Superior temporal gyrus (tissue), 1 donor: Measurements from ENCODE around the gene SRMS.
"Not testable (repeated sequence)": the region's sequence is repeated elsewhere in the genome, so short reads cannot be mapped to it uniquely, and the experiment has no call there.

Experiments
- DNase-seq: peaks from one replicate; pipeline ENCODE4 v3.0.0-alpha.2; 2016; ENCODE audit errors: extremely low spot score

Gene SRMS

DNA sequence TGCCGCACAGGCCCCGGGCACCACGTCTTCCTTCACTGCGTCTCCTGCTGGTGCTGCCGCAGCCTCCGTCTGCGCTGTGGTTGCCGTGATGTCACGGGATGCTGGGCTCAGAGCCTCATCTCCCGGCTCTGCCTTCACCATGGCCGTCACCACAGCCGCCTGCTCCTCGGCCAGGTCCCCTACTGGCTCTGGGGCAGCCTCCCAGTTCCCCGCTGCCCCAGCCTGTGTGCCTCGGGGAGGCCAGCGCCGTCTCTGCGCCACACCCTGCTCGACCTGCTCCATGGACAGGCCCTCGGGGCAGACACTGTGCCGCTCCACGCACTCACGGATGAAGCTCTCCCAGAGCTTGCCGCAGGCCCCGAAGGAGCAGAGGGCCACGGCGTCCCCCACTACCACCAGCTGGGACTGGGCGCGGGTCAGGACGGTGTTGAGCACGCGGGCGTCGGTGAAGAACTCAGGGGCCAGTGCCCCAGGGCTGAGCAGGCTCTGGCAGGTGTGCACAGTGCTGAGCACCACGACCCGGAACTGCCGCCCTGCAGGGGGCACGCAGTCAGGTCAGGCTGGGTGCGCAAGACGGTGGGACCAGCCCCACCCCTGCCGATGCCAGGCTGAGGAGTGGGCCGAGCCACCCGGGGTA is 18.3 kb upstream of the SRMS start:
- no peak for DNase-seq

DNA sequence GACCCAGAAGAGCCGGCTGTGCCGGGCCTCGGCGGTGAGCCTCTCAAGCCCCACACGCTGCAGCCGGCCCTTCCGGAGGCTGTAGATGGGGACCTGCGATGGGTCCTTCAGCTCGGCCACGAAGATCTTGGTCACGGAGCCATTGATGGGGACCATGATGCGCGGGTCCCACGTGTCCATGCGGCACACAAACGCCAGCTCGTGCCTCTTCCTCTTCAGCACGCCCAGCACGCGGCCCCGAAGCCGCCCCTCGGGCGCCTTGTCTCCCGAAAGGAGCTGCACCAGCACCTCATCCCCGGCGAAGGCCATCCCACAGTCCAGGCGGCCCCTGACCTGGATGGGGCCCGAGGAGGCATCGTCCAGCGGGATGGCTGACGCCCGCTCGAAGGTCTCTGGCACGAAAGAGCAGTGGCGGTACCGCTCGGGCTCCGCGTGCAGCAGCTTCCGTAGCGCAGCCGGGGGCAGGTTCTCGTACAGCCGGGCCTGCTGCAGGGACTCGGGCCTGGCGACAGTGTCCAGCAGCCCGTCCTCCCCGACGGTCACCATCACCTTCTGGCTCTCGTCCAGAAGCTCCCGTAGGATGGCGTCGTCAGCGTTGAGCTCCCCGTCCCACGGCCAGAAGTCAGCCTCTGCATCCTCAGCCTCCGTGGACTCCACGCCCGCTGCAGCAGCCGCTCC is 17.6 kb upstream of the SRMS start:
- no peak for DNase-seq

DNA sequence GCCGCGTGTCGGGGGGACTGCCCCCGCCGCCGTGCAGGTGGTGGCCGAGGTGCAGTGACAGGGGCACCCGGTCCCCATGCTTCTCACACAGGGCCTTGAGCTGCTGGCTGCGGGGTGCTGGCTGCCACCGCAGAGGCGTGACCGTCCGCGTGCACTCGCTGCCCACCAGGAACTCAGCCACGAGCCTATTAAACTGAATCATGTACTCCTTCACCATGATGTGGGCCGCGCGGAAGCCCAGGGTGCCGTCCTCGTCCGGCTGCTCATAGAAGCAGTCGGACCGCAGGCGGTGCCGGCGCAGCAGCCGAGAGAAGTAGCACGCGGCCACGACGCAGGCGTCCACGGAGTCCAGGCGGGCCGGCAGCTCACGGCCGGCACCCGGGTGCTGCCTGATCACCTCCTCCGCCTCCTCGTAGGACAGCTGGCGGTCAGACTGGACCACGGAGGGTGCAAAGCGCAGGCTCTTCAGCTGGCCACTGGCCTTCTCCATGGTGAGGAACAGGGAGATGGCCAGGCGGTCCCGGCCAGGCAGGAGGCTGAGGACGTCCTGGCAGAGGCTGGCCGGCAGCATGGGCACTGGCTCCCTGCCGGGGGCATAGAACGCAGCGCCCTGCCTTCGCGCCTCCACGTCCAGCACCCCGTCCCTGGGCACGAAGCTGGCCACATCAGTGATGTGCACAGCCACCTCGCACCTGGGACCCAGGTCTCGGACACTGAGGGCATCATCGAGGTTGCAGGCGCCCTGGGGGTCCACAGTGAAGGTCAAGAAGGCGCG is 16.7 kb upstream of the SRMS start:
- no peak for DNase-seq

DNA sequence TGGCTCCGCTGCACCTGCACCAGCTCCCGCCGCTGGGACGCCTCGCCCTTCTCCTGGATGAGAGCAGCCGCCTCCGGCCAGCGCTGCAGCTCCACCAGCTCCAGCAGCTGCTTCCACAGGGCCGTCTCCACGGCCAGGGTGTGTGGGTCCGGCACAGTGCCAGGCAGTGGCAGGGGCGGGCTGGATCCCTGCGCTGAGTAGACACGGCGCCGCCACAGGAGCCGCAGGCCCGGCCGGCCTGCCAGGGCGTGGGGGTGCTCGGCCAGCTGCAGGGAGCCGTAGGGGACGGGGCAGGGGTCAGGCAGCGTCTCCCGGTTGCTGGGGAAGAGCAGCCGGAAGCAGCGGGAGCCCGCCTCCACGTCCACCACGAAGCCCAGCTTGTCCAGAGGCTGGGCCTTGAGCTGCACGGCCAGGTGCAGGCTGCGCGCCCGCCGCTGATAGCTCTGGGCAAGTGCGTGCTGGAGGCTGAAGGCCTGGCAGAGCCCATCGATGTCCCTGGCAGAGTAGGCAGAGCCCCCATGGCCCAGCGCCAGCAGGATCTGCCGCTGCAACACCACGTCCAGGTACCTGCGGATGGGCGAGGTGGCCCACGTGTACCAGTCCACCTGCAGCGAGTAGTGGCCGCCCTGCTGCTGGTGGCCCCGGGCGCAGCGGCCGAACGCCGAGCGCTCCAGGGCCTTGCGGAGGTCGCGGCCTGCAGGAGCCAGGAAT is 15.8 kb upstream of the SRMS start:
- no peak for DNase-seq

DNA sequence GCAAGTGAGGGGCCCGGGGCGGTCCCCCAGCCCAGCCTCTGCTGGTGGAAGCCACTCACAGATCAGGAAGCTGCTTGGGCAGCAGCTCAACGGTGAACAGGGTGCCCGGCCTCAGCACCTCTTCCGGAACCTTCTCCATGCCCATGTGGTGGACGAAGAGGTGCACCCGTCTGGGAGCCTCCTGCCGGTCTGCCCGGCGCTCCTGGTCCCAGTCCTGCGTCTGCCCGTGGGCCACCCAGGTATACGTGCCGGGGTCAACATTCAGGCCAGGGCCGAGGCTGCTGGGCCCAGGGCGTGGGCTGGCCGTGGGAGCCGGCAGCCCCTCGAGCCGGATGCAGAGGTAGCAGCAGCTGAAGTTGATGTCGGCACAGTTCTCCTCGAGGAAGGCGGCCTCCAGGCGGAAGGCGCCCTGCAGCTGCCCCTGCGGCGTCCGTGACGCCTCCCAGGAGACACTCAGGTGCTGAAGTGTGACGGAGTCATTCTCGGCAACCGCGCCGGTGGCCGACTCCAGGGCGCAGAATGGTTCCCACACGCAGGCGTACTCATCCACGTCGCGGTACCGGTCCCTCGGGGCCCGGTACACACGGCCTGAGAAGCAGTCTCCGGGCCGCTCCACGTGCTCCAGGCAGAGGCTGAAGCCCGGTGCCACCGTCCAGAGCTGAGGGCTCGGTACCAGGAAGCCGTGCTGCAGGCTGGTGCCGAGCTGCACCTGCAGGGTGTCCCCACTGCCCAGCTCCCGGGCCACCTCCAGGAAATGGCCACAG is 15.1 kb upstream of the SRMS start:
- DNase-seq, result no peak

DNA sequence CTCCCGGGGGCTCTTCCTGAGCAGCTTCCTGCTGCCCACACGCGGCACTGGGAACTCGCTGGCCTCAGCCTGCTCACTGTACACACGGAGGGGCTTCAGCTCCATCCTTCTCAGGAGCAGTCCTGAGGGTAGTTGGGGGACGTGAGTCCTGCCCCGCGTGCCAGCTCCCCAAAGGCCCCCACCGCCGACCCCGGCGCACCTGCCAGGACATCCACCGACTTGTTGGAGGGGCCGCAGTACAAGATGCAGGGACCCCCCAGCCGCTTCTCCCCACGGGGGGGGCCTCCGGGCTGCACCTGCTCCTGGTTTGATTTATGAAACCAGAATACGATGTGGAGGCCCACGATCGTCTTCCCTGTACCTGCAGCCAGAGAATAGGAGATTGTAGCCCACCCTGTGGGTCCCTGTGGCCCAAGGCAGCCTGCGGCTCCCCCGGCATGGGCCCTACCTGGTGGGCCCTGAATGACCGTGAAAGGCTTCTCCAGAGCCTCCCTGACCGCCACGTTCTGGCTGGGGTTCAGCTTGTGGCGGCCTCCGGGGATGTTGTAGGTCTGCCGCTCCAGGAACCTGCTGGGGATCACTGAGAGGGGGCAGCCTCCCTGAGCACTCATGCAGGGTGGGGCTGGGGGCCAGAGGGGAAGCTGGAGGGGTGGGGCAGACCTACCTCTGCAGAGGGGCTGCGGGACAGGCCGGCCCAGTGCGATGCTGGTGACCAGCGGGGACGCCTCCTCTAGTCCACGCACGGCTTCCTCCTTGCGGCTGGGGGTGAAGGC is 14.3 kb upstream of the SRMS start:
- DNase-seq, result no peak

DNA sequence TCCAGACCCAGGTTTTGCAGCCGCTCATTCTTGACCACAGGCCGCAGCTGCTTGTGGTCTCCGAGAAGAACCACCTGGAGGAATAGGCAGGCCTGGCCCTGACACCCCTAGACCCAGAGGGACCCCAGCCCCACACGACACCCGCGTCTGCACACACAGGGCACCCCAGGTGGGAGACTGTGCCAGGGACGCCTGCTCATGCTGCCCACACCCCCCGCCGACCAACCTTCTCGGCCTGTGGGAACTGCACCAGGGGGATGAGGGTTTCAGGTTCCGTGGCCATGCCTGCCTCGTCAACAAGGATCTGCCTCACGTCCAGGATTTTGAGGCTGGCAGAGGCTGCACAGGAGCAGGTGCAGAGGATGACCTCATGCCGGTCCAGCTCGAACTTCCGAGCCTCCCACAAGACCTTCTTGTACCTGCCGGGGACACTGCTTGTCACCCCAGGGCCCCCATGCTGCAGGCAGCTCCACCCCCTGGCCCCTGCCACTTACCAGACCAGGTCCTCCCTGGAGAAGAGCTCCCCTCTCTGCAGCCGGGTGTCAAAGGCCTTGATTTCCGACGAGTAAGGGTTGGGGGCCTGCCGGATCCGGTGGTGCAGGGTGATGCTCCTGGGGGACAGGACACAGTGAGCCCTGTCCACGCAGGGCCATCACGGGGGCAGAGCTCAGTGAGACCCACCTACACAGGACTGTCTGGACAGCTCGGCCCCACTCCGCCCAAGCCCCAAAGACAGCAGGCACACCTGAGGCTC is 13.5 kb upstream of the SRMS start:
- no peak for DNase-seq

DNA sequence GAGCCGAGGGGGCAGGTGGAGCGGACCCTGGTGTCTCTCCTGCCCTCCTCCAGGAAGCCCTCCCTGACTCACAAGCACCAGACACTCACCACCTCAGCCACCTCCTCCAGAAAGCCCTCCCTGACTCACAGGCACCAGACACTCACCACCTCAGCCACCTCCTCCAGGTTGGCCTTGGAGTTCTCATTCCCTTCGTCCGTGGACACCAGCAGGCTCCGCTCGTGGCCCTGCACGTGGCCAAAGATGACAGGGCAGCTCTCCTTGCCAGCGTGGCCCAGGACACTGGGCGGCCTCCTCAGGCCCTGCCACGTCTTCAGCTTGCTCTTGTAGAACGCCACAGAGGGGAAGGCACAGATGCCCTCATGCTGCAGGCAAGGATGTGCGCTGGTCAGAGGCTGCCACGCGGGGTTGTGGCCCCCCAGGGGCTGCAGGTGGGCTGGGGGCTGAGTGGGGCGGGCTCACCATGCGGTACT is 12.8 kb upstream of the SRMS start:
- no peak for DNase-seq

DNA sequence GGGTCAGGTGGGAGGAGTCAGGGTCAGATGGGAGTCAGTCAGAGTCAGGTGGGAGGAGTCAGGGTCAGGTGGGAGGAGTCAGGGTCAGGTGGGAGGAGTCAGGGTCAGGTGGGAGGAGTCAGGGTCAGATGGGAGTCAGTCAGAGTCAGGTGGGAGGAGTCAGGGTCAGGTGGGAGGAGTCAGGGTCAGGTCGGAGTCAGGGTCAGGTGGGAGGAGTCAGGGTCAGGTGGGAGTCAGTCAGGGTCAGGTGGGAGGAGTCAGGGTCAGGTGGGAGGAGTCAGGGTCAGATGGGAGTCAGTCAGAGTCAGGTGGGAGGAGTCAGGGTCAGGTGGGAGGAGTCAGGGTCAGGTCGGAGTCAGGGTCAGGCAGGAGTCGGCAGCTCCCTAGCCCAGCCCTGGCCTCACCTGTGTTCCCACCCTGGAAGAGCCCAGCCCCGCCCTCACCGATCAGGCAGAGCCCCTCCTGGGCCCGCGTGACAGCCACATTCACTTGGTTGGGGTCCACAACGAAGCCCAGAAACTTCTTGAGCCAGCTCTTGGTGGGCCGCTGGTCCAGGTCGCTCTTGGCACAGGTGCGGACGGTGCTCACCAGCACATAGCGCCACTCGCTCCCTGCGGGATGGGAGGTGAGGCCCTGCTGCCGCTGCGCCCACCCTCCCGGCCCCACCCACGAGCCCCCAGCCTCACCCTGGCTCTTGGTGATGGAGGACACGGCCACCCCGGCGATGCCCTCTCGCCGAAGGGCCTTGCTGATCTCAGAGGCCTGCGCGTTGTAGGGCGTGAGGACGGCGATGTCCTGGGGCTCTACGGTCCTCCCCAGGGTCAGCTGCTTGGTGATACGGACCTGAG is 12.2 kb upstream of the SRMS start:
- not testable (repeated sequence) for DNase-seq

DNA sequence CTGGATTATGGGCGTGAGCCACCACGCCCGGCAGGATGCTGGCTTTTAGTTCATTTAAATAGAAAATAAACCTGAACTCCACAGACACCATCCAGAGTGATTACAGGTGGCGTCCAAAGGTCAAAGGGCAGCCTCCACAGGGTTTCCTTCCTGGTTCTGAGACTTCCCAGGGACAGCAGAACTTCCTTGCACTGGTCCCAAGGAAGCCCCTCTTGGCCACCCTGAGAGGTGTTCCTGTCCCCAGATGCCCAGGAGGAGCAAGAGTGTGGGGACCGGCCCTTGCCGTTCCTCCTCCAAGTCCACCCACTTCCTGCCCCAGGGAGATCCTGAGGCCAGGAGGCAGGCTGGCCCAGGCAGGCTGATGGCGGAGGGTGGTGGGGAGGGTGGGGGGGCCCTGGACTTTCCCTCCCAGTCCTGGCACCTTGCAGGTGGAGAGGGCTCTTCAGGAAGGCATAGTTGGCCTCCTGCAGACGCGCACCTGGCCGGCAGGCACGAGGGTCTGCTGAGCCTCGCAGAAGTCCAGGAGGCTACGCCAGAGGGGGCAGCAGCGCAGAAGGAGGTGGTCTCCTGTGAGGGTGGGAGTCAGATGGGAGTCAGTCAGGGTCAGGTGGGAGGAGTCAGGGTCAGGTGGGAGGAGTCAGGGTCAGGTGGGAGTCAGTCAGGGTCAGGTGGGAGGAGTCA is 11.4 kb upstream of the SRMS start:
- DNase-seq, result no peak

DNA sequence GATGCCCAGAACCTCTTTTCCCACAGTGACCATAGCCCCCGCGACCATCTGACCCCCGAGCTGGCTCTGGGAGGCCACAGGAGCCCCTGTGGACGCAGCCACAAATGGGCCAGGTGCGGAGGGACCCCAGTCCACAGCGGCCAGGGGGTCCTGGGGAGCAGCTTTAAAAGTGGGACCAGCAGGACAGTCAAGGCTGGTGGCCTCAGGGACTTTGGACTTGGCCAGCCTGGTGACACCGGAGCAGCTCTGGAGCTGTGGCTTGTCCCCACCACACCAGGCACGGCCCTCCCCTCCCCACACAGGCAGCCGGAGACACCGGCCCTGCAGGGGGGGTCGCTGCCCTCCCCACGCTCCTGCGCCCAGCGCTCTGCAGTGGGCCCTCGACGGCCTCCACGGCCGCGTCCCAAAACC is 9.9 kb upstream of the SRMS start:
- no peak for DNase-seq

DNA sequence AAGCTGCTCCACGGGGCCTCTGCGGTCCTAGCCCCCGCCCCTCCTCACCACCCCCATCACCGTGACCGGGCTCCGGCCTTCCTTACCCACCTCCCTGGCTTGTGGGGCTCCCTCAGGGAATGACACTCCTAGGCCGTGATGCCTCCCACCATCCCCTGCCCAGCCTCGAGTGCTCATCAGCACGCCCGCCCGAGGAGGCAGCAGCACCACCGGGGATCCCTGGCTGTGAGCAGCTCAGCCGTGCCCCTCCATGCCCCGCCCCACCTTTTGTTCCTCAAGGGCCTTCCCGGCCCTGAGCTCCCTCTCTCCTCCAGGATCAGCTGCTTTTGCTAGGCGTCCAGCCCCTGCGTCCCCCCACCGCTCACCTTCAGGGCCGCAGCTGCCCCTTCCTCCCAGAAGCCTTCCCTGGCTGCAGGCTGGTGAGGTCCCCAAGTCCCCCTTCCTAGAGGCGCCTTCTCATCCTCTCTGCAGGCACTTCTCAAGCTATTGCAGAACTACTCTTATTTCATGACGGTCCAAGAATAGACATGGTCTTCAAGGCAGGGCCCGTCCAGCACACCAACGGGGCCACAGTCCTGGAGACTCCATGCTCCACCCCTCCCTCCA is 9.4 kb upstream of the SRMS start:
- no peak for DNase-seq

DNA sequence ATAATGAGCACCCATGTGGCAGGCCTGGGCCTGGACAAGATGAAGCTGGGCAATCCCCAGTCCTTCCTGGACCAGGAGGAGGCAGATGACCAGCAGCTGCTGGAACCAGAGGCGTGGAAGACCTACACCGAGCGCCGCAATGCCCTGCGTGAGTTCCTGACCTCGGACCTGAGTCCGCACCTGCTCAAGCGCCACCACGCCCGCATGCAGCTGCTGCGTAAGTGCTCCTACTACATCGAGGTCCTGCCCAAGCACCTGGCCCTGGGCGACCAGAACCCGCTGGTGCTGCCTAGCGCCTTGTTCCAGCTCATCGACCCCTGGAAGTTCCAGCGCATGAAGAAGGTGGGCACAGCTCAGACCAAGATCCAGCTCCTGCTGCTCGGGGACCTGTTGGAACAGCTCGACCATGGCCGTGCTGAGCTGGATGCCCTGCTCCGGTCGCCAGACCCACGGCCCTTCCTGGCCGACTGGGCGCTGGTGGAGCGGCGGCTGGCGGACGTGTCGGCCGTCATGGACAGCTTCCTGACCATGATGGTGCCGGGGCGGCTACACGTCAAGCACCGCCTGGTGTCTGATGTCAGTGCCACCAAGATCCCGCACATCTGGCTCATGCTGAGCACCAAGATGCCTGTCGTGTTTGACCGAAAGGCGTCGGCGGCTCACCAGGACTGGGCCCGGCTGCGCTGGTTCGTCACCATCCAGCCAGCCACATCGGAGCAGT is 8.3 kb upstream of the SRMS start:
- no peak for DNase-seq

DNA sequence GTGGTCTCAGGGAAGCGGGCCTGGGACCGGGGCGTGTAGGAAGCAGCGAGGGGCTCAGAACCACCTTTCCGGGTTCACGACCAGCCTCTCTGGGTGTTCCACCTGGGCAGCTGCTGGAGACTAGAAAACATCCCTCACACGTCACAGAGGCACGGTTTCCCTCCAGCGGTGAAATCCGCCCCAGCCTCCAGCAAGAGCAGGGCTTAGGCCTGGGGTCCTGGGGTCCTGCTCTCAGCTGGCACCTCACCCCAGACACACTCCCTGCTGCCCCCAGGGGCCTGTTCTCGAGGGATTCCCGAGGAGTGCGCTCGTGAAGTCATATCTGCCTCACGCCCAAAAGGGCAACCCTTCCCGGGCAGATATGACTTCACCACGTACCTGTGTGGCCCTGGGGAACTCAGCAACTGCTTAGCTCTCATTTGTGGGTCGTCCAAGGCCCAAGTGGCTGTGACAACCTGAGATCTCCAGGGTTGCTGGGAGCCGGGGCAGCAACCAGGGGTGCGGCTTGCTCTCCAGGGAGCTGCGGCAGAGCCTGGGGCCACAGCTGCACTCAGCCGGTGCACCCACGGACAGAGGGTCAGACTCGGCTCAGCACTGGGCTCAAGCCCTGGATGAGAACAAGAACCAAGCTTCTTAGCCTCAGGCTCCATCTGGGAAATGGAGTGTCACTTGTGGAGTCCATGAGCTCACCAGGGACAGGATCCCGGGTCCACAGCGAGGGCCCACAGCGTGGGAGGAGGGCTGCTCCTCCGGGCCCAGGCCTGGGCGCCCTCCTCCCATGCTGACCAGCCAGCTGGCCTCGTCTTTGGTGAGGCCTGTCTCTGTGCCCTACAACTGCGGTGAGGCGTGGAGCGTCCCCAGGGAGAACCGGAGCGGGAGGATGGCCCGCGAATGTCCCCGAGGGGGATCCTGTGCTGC is 7.1 kb upstream of the SRMS start:
- DNase-seq, result no peak

DNA sequence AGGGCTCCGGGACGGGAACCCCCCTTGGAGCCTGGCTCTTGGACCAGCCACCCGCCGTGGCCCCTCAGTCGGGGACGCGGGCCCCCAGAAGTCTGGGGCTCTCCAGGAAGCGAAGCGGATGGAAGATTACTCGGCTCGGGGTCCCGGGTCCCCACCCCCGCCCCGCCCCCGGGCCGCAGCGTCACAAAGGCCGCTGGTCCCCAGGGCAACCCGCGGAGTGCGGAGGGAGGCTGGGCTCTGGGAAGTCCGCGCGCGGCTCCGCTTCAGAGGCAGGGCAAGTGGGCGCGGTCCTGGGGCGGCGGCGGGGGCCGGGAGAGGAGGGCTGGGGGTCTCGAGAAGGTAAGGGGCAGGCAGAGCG is 6.4 kb upstream of the SRMS start, which contains the start of gene FNDC11:
Gene FNDC11, plus strand, starts transcription at position 227 of the 358 bp plus-strand sequence. CDS start 1,505 bp downstream, outside the sequence.
- no peak for DNase-seq

DNA sequence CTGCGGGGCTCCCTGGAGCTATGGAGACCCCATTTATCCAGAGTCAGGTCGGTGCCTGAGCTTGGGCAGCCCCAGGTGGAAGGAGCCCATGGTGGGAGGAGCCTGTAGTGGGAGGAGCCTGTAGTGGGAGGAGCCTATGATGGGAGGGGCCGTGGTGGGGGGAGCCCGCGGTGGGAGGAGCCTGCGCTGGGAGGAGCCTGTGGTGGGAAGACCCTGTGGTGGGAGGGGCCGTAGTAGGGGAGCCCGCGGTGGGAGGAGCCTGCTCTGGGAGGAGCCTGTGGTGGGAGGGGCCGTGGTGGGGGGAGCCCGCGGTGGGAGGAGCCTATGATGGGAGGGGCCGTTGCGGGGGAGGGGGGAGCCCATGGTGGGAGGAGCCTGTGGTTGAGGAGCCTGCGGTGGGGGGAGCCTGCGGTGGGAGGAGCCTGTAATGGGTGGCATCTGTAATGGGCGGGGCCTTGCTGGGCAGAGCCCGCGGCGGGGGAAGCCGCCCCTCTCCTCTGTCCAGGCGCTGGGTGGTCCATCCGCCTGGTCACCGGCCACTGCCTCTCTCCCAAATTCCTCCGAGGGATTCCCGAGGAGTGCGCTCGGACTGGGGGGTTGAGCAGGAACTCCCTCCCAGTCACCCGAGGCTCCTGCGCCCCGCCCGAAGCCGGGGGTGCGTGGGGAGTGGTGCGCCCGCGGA is 5.8 kb upstream of the SRMS start:
- no peak for DNase-seq
